ENCODE measurements around the gene ZNF518B.

GRCh38 chr4:10437735-10438134, 19.5 kb downstream of the ZNF518B start:
- TF ChIP-seq EZH2phosphoT487 (conservative IDR thresholded peaks at IDR 0.05; ENCODE audit: low read length) = no peak
- TF ChIP-seq, protein P1, sequence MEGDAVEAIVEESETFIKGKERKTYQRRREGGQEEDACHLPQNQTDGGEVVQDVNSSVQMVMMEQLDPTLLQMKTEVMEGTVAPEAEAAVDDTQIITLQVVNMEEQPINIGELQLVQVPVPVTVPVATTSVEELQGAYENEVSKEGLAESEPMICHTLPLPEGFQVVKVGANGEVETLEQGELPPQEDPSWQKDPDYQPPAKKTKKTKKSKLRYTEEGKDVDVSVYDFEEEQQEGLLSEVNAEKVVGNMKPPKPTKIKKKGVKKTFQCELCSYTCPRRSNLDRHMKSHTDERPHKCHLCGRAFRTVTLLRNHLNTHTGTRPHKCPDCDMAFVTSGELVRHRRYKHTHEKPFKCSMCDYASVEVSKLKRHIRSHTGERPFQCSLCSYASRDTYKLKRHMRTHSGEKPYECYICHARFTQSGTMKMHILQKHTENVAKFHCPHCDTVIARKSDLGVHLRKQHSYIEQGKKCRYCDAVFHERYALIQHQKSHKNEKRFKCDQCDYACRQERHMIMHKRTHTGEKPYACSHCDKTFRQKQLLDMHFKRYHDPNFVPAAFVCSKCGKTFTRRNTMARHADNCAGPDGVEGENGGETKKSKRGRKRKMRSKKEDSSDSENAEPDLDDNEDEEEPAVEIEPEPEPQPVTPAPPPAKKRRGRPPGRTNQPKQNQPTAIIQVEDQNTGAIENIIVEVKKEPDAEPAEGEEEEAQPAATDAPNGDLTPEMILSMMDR (IDR thresholded peaks at IDR 0.05; ENCODE audit: insufficient read depth, low read length, poor library complexity, severe bottlenecking) = no peak

All from SU-DHL-6 (cell line).